ENCODE data around the gene SLC9A8.

- TF ChIP-seq CTCF (IDR thresholded peaks at IDR 0.05) = no peak
- TF ChIP-seq EP300 (IDR thresholded peaks at IDR 0.05) = no peak
- no peak for TF ChIP-seq CHD2 (IDR thresholded peaks at IDR 0.05; ENCODE audit: low read length, partially characterized antibody)
- no peak for TF ChIP-seq HOXA7 (CRISPR knock-in tag; IDR thresholded peaks at IDR 0.05)
- no peak for TF ChIP-seq PBX3 (IDR thresholded peaks at IDR 0.05)
- TF ChIP-seq RAD21 (conservative IDR thresholded peaks at IDR 0.05 in 1 of 2, IDR thresholded peaks at IDR 0.05 in 1 of 2) = no peak
- TF ChIP-seq KDM1A (IDR thresholded peaks at IDR 0.05; ENCODE audit: low read depth) = no peak
Measured at GRCh38 chr20:49833483-49833882, 20.9 kb downstream of the SLC9A8 start.
